GM18873 (cell line): ENCODE measurements around the gene AP3S2.
"Not testable (repeated sequence)": the region's sequence is repeated elsewhere in the genome, so short reads cannot be mapped to it uniquely, and the experiment has no call there.

Experiments used
- ATAC-seq: cut with Tn5 transposase; IDR thresholded peaks from one replicate; pipeline ENCODE4 v1.9.1; 2021; ENCODE audit warnings: mild to moderate bottlenecking, moderate library complexity, moderate number of reproducible peaks; ENCODE audit not compliant: unreplicated experiment, low FRiP score

Gene AP3S2

GRCh38 chr15:89803941-89804800, 89.6 kb downstream of the AP3S2 start:
- no peak for ATAC-seq

- no peak for ATAC-seq
Observed at GRCh38 chr15:89802986-89803824, 90.6 kb downstream of the AP3S2 start.

GRCh38 chr15:89802231-89802928, 91.4 kb downstream of the AP3S2 start:
- ATAC-seq: no peak

- ATAC-seq: no peak
Observed at GRCh38 chr15:89801471-89802195, 92.2 kb downstream of the AP3S2 start.

- no peak for ATAC-seq
Observed at GRCh38 chr15:89799918-89800498, 93.8 kb downstream of the AP3S2 start.

GRCh38 chr15:89799011-89799911, 94.5 kb downstream of the AP3S2 start:
- no peak for ATAC-seq

GRCh38 chr15:89797678-89798201, 96.1 kb downstream of the AP3S2 start:
- no peak for ATAC-seq

- ATAC-seq: no peak
Observed at GRCh38 chr15:89795996-89796395, 97.8 kb downstream of the AP3S2 start.

- ATAC-seq: no peak
Observed at GRCh38 chr15:89794627-89795241, 99.1 kb downstream of the AP3S2 start.

- no peak for ATAC-seq
Observed at GRCh38 chr15:89792106-89792805, 101.5 kb downstream of the AP3S2 start.

- ATAC-seq: no peak
Observed at GRCh38 chr15:89790661-89791060, 103.1 kb downstream of the AP3S2 start.

- ATAC-seq: no peak
Observed at GRCh38 chr15:89790206-89790605, 103.6 kb downstream of the AP3S2 start.

- ATAC-seq: not testable (repeated sequence)
Observed at GRCh38 chr15:89788585-89788984, 105.2 kb downstream of the AP3S2 start.

- no peak for ATAC-seq
Observed at GRCh38 chr15:89787944-89788343, 105.8 kb downstream of the AP3S2 start.

- ATAC-seq: no peak
Observed at GRCh38 chr15:89785774-89786140, 108.0 kb downstream of the AP3S2 start.

- no peak for ATAC-seq
Observed at GRCh38 chr15:89785064-89785773, 108.6 kb downstream of the AP3S2 start.

GRCh38 chr15:89784686-89784960, 109.2 kb downstream of the AP3S2 start:
- no peak for ATAC-seq
